HK-2 (cell line): ENCODE data around the gene VPS33A.
"Not testable (repeated sequence)": the region's sequence is repeated elsewhere in the genome, so short reads cannot be mapped to it uniquely, and the experiment has no call there.

Experiments
- DNase-seq: peaks from one replicate; pipeline ENCODE4 v3.0.0-alpha.2; 2018; ENCODE audit not compliant: unreplicated experiment

Gene VPS33A

DNA sequence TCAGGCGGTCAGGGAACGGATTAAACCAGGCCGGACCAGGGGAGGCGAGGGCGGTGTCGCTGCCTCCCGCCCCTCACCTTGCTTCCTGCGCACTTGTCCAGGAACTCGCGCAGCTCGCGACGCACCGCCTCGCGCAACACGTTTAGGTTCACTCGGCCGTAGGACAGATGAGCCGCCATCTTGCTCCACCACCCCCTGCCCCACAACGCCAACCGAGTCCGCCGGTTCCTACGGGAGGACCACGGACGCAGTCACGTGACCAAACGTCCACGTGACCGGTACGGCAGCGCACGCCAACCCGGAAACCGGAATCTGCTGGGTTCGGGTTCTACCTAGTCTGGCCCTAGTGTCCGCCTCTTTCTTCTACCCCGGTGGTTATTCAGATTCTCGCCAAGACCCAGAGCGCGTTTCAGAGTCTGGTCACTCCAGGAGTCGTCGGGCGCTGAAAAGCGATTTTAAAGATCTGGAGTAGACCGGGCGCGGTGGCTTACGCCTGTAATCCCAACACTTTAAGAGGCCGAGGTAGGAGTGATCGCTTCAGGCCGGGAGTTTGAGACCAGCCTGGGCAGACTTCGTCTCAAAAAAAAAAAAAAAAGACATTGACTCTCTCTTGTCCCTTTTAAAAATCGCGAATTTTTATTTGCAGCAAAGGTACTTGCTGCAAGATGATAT lies at the start of gene VPS33A:
VPS33A (minus strand) TSS at position 265 of the 672 bp plus-strand sequence; CDS start at position 179, 86 bp downstream.
- DNase-seq, result peak; percentile 92

DNA sequence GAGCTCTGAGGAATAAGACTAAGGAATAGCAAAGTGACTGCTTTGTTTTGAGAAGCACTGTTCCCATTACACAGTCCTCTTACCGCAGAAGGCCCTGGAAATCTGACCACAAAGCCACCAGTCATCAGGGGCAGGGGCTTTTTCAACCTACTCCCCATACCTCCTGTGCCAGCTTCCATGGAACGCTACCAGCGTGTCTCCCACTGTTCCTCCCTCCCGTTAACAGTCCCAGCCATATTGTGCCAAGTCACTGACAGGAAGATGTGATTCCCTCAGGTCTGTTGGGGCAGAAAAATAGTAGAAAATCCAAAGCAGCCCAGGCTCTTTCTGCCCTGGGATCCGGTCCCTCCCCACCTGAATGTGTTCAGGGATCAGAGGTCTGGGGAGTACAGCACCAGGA lies 46.6 kb upstream of the VPS33A start:
- no peak for DNase-seq

DNA sequence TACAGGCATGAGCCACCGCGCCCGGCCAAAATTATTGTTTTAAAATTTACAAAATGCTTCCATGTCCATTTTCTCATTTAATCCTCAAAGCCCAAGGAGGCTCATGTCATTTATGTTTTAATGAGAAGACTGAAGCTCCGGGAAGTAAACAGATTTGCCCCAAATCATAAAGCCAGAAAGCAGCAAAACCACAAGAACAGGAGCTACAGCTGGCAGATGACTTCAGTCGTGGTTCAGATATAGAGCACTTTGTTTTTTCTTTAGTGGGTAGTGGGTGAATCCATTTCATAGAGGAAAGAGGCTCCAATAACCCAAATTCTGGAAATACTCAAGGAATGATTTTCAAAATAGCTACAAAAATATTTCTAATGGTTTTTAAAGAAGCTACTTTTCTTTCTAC lies 45.4 kb upstream of the VPS33A start:
- DNase-seq, result no peak

DNA sequence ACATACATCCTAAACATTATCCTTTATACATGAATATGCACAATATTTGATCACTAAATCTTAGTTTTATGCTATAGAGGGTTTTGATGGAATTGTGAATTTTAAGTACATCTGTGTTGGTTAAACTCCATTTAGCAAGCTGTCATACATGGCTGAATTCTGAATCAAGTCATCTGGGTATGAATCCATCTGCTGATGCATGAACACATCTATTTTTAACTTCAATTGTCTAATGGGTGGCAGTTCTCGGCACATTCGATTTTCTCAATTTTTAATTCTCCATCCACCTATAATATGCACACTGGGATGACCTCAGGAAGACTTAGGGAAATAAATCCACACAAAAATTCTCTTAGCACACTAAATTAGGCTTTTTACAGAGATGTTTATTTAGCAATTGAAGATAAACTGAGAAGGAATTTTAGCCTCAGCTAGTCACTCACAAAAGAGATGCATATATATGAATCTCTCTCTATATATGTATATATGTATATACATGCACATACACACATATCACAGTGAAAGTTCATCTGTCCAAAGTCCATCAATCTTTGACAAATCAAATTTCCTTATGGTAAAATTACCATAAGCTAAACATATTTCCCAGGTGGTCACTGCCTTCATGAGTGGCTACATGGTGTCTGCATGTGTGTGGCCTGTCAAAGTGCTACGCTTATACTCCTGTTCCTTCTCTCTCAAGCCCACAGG lies 44.5 kb upstream of the VPS33A start:
- no peak for DNase-seq

DNA sequence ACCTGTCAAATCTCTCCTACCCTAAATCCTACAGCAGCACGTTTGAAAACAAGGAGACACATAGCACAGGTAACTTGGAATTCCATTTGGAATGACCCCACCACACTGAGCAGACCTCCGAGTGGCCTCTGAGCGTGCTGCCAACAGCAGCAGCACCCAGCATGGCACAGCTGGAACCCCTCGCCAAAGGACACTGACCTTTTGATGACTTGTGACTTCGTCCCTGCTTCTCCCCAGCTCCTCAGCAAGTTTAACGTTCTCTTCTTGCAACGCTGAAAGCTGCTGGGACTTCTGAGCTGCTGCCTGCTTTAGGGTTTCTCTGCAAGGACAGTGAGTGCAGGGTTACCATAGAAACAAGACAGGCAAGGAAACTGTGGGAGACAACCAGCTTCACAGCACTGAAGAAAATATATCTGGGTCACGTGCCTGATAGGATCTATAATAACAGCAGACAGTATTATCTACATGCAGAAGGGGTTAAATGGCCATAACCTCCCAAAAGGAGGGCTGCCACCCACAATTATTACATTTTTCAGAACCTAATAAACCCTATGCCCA lies 43.3 kb upstream of the VPS33A start:
- no peak for DNase-seq

DNA sequence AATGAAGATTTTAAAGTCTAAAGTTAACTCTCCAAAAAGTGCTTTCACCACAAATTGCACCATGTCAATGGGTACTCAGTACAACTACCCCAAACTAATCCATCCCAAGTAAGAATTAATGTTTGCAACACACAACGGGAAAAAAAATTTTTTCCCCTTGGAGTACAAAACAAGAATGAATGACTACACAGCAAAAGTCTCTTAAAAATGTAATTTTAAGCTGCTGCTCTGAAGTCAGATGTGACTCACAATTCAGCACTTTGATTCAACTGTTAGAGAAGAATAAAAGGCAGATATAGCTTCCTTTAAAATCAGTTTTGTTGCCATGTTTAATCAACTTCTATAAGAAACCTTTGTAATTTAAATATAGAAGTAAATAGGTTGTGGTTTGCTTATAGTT lies 42.5 kb upstream of the VPS33A start:
- DNase-seq, result no peak

DNA sequence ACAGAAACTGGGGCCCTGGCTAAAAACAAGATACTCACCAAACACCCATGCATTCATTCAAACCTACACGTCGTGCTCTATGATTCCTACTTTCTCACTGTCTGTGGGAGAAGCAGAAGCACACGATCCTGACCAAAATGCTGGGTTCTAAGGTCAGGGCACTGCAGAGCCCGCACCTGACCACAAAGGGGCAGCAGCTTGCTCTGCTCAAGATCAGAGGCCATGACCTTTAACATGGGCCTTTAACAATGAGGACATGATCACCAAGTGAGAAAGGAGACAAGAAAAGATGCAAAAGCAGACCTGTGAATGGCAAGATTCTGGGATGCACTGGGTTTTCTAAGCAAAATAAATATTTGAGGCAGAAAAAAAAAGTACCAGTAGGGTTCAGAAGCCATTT lies 40.1 kb upstream of the VPS33A start:
- DNase-seq, result no peak

DNA sequence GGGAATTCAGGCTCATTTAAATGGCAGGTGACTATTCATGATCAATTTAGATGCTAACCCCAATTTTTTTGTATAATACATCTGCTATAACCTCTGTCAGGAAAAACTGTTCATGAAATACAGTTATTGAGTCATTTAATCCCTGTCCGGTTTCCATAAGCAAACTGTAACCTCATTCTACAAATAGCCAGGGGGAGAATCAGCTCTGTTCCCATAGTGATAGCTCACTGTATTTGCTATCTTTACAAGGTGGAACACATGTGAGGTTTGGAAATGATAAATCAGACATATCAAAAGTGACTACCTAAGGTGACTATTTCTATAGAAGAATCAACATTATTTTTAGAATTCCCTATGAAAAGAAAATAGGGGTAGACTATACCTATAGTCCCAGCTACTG lies 38.6 kb upstream of the VPS33A start:
- no peak for DNase-seq

DNA sequence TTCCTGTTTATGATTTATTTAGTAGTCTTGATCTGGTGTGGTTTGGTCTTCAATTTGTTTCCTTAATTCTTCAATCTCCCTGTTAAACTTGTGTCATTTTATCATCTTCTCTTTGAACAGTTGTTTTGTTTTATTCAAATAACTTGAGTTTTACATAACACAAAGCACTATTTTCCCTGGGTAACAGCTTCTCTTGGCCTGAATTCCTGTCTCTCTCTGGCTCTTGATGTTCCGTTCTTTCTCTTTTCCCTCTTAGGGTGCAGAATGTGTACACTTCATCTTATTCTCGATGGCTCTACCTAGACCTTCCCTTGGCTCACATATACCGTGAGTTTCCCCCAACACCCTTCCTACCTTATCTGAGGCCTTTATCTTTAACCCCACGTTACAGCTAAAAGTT lies 36.8 kb upstream of the VPS33A start:
- no peak for DNase-seq

DNA sequence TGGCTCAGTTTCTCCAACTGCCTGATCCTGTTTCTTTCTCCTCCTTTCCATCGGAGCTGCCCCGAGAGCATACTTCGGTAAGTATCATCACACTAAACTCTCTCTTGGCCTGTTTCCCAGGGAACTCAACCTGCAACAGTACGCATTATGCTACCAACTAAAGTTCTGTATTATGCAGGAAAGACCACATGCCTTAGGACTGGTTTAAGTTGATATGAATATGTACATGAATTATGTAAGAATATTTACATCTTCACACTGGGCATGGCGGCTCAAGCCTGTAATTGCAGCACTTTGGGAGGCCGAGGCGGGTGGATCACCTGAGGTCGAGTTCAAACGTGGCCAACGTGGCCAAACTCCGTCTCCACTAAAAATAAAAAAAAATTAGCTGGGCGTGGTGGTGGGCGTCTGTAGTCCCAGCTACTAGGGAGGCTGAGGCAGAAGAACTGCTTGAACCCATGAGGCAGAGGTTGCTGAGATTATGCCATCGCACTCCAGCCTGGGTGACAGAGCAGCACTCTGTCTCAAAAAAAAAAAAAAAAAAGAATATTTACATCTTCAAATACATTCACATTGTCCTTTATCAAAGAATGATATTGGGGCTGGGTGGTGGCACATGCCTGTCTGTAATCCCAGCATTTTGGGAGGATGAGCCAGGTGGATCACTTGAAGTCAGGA lies 31.9 kb upstream of the VPS33A start:
- DNase-seq, result no peak

DNA sequence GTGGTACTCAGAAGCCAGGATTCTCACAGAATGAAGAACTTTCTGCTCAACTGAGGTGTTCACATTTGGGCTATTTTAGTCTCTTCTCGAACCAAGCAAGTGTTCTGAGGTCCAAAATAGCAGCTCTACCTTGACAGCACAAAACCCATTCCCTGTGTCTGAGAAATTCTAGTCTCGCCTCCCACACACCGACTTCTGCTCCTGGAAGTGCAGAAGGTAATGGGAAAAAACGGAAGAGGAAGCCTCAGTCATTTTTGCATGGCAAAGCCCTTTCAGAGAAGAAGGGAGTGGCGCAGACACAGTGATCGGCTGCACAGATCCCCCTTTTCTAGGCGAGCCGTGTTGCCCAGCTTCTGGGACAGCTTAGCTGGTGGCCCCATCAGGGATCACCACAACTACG lies 31.2 kb upstream of the VPS33A start:
- no peak for DNase-seq

DNA sequence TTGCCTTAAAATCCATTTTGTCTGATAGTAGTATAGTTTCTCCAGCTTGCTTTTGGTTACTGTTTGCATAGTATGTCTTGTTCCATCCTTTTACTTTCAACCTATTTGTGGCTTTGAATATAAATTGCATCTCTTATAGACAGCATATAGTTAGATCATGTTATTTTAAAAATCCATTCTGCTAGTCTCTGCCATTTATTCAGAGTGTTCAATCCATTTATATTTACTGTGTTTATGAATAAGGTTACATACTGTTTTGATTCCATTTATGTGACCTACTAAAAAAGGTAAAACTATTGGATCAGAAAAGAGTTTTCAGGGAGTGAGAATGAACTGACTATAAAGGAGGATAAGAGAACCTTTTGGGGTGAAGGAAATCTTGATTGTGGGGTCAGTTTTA lies 29.6 kb upstream of the VPS33A start:
- no peak for DNase-seq

DNA sequence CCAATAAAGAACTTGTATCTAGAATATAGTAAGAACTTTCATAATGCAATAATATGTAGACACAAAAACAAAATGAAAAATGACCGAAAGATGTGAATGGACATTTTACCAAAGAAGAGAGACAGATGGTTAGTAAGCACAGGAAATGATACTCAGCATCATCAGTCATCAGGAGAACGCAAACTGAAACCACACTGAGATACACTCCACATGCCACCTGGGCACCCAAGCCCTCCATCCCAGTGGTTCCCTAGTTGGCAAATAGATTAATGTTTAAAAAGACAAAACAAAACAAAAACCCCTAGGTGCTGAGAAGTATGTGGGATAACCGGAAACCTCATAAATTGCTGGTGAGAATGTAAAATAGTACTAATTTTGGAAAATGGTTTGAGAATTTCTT lies 26.8 kb upstream of the VPS33A start:
- peak; percentile 47 for DNase-seq

DNA sequence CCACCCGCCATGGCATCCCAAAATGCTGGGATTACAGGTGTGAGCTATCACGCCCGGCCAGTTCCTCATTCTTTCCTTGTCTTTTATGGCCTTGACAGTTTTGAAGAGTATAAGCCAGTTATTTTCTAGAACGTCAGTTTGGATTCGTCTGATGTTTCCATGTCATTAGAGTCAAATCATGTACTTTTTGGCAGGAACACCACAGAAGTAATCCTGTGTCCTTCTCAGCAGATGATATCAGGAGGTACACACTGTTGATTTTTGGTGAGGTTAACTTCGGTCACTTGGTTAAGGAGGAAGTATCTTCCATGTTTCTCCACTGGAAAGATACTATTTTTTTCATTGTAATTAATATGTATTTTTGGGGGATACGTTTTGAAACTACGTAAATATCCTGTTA lies 25.1 kb upstream of the VPS33A start:
- DNase-seq, result no peak

DNA sequence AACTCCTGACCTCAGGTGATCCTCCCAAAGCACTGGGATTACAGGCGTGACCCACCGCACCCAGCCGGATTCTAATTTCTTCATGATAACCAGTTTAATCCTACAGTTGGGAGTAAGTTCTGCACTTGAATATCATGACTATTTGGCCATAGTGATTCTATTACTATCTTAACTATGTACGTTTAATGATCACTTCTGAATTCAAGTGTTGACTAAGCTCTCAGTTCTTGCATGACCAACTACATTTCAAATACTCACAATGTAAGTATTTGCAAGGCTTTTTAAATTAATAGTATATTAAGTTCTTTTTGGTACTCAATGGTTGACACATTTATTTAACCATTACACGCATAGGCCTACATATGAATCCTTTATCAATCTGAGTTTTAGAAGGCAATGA lies 17.4 kb upstream of the VPS33A start:
- DNase-seq, result no peak

DNA sequence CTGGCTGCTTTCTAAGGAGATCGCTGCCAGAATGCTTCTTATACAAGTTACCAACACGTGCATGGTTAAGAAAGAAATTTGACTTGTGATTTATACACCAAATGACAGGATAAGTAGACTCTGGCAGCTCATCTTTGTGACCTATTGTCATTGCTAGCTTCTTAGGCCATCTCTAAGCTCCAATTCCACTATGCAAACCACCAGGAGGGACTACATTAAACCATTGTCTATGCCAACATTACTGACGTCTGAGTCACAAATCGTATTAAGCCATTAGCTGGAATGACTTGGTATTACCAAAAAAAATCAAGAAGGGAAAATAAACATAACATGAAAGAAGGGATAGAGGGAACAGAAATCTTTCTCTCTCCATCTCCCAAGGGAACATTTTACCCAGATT lies 15.8 kb upstream of the VPS33A start:
- DNase-seq, result no peak

DNA sequence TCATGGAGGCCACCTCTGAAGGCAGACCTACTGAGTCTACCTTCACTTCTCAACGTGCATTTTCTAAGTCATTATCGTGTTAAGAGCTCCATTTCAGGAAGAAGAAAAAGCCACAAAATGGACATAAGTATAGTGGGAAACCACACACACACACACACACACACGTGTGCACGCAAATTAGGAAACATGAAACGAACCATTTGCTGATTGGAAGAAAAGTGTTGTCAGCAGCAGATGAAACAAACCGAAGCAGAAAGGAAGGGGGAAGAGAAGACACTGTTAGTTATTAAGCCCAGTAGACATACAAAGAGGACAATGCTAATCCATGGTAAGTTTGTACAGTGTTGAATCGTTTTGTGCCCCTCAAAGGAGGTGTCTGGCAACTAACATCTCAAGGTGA lies 9.9 kb upstream of the VPS33A start:
- no peak for DNase-seq

DNA sequence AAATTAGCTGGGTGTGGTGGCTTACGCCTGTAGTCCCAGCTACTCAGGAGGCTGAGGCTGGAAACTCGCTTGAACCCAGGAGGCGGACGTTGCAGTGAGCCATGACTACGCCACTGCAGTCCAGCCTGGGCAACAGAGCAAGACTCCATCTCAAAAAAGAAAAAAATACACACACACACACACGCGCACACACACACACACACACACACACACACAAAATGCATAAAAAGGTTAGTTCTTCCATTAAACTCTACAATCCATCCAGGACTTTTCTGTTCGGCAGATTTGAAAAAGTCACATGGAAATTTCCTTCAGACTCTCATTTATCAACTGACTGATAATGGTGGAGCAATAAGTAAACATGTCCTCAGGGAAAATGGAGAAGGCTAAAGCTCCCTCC lies 9.2 kb upstream of the VPS33A start:
- DNase-seq, result no peak

DNA sequence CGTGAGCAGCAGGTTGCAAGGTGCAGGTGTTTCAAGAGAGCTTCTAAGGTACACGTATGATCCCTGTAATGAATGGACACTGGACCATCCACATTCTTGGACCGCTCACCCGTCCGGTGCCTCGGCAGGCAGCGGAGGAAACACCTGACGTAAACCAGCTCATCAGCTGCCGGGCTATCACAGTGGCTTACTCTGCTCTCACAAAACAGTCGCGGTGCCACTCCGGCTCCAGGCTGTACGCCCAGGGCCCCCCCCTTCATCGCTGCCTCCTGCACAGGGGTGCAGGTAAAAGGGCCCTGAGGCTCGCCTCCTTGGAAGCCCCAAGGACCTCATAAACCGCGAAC lies 436 bp downstream of the VPS33A start:
- DNase-seq, result no peak

DNA sequence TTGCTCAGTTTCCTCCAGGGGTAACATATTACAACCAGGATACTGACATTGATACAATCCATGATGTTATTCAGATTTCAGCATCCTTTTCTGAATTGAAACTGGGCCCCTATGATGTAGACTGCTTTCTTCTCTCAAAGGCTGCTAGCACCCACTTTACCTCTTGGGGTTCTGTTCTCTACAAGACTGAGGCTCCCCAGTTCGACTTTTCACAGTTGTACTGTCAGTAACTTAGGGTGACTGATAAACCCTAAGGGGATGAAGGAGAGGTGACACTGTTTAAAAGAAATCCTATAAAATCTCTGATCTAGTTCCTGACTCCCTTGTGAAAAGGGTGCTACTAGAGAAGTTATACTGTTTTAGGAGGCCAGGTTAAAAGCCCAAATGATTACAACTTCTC lies 818 bp downstream of the VPS33A start:
- no peak for DNase-seq

DNA sequence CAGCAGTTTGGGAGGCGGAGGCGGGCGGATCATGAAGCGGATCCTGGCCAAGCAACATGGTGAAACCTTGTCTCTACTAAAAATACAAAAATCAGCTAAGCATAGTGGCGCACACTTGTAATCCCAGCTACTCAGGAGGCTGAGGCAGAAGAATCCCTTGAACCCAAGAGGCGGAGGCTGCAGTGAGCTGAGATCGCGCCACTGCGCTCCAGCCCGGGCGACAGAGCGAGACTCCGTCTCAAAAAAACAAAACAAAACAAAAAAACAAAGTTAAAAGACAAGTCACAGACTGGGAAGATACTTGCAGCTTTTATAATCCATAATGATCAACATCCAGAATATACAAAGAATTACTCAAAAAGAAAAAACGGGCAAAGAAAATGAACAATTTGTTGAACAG lies 5.6 kb downstream of the VPS33A start:
- DNase-seq, result not testable (repeated sequence)

DNA sequence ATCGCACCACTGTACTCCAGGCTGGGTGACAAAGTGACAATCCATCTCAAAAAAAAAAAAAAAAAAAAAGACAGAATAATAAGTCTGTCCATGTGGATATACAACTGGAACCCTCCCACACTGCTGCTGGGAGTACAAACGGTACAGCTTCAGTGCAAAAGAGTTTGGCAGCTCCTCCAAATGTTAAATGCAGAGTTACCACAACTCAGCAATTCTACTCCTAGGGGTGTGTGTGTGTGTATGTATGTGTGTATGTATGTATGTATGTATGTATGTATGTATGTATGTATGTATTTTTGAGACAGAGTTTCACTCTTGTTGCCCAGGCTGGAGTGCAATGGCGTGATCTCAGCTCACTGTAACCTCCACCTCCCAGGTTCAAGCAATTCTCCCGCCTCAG lies 7.4 kb downstream of the VPS33A start:
- not testable (repeated sequence) for DNase-seq

DNA sequence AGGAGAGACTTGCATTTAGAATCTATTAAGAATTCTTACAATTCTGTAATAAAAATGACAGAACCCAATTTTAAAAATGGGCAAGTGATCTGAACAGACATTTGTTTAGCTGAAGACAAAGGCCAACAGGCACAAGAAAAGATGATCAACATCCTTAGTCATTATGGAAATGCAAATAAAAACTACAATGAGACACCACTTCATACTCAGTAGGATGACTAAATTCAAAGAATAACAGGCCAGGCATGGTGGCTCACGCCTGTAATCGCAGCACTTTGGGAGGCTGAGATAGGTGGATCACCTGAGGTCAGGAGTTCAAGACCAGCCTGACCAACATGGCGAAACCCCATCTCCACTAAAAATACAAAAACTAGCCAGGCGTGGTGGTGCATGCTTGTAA lies 7.8 kb downstream of the VPS33A start:
- DNase-seq, result not testable (repeated sequence)
